ENCODE measurements around the gene MRPS25. TPM values are rescaled to one million over a fixed set of nuclear protein-coding genes. Genes with fewer than 3 reads are reported as not detected.

MRPS25 gene
- total and polyA plus RNA-seq, 9 of the 15 experiments (the other 6 are each of a cell fraction or from before 2014, with no cell fraction given): 34.3 to 129 (median 78.2) TPM

GRCh38 chr3:15089201-15089600, 24.1 kb upstream of the MRPS25 start (continued):
- TF ChIP-seq HOMEZ (CRISPR knock-in tag; IDR thresholded peaks at IDR 0.05) (no peak), JUND (IDR thresholded peaks at IDR 0.05; ENCODE audit: borderline replicate concordance, low read depth, low read length) (no peak), JUND (tag; IDR thresholded peaks at IDR 0.05; ENCODE audit: borderline replicate concordance, low read depth, low read length) (no peak), MXD1 (CRISPR knock-in tag; IDR thresholded peaks at IDR 0.05; ENCODE audit: borderline replicate concordance, poor library complexity, severe bottlenecking) (no peak)

GRCh38 chr3:15086699-15087098, 21.6 kb upstream of the MRPS25 start:
- no peak for FAIRE-seq
- 98% methylated on average over 2 of the region's 2 CpGs for WGBS (ENCODE audit: insufficient coverage, low coverage, missing lambda C conversion rate)
- Histone ChIP-seq H3K36me3 (ENCODE audit: control insufficient read depth, insufficient read depth, low read length) (peaks cover 86% of the 10 kb centered on the region), H3K27ac (ENCODE audit: extremely low read depth, low read depth, low read length) (no peak overlapping the region), H3K27me3 (ENCODE audit: control insufficient read depth in 2 of 2, insufficient read depth in 2 of 2, low read length in 2 of 2) (no peaks in the 10 kb centered on the region), H3K4me2 (ENCODE audit: insufficient read depth, low read length) (no peak overlapping the region), H3K4me1 (replicated peaks in 1 of 2; ENCODE audit: control insufficient read depth in 2 of 2, insufficient read depth in 2 of 2, low read length in 2 of 2) (no peaks in the 10 kb centered on the region), H4K20me1 (replicated peaks; ENCODE audit: control insufficient read depth, insufficient read depth, low read length) (no peaks in the 10 kb centered on the region), H3K79me2 (ENCODE audit: control insufficient read depth, insufficient read depth, low read length) (no peaks in the 10 kb centered on the region), H3K4me3 (no peak overlapping the region), H3K9me3 (replicated peaks; ENCODE audit: control insufficient read depth, insufficient read depth, low read depth, low read length) (no peaks in the 10 kb centered on the region), H3K9me1 (ENCODE audit: control insufficient read depth, insufficient read depth, low read length) (no peaks in the 10 kb centered on the region), H2AFZ (ENCODE audit: low read depth, low read length) (no peak overlapping the region), H3K9ac (ENCODE audit: insufficient read depth in 1 of 2, low read depth in 2 of 2, low read length in 2 of 2) (no peak overlapping the region)
- no peak for DNase-seq (ENCODE audit: extremely low read depth in 1 of 4, low spot score in 3 of 4)
- POLR2A ChIA-PET: no interaction called here
- BruUV-seq (replicated peaks): no TSS peak
- intact Hi-C loops (cut with micrococcal nuclease) (no loop called here), in situ Hi-C loops (cut with MboI) (no loop called here)
- CTCF ChIA-PET (ENCODE audit: low intra/inter-chr PET ratio): no interaction called here
- TF ChIP-seq CBFA2T2 (conservative IDR thresholded peaks at IDR 0.05): no peak
- no peak for TF ChIP-seq ZNF561 (CRISPR knock-in tag; conservative IDR thresholded peaks at IDR 0.05)
- TF ChIP-seq NEUROD1 (IDR thresholded peaks at IDR 0.05; ENCODE audit: borderline replicate concordance, low read depth, low read length, partially characterized antibody): no peak
- TF ChIP-seq TRIM24 (IDR thresholded peaks at IDR 0.05): no peak
- TF ChIP-seq TARDBP (IDR thresholded peaks at IDR 0.05): no peak
- ATAC-seq: no peak

Measured in K562 (cell line).